RKO (cell line): ENCODE measurements around the gene HPGDS.
"Not testable (repeated sequence)": the region's sequence is repeated elsewhere in the genome, so short reads cannot be mapped to it uniquely, and the experiment has no call there.

ENCODE experiments used
- DNase-seq: peaks from one replicate; pipeline ENCODE4 v3.0.0-alpha.2; 2016; ENCODE audit warnings: low spot score

HPGDS gene

DNA sequence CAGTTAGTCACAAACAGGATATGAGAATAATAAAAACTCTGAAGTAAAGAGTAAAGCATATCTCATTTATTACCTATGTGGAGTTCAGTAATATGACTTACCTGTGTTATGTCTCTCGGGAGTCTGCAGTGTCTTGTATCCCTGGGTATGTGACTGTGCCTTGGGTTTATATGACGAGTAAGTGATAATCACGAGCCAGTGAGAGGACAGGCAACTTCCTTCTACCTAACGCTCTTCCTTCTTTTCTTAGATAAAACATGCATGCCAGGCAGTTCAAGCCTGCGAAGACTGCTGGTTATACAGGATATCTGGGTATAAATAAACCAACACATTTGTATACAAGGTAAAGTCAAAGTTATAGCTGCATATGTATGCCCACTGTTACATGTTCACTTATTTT, at the start of gene HPGDS:
TSS of gene HPGDS (minus strand) at position 143 of the 400 bp plus-strand sequence. CDS start 8,207 bp downstream, outside the sequence.
- no peak for DNase-seq

DNA sequence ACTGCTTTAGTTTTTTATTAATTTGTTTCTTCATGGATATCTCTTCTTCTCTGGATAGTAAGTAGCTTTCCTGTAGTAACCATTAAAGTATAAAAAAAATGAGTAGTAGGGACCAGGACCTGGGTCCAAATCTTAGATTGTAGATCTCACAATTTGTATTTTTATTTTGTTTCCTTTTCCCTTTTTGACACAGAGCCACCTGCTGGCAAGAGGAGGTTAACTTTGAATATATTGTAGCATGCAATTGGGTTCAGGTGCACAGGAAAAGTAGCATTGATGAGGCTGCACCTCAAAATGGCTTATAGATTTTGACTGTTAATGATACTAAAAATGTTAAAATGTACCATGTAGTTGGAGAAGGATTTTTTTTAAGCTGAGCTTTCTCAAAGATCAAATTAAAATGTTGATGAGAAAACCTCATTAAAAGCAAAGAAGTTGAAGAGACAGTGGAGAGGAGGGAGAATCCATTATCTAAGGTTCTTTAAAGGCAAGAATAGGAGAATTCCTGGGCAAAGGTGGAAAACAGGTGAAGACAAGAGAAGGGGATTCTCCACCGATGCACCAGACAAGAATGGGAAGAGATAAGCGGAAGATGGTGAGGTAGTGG, 48.3 kb upstream of the HPGDS start:
- no peak for DNase-seq

DNA sequence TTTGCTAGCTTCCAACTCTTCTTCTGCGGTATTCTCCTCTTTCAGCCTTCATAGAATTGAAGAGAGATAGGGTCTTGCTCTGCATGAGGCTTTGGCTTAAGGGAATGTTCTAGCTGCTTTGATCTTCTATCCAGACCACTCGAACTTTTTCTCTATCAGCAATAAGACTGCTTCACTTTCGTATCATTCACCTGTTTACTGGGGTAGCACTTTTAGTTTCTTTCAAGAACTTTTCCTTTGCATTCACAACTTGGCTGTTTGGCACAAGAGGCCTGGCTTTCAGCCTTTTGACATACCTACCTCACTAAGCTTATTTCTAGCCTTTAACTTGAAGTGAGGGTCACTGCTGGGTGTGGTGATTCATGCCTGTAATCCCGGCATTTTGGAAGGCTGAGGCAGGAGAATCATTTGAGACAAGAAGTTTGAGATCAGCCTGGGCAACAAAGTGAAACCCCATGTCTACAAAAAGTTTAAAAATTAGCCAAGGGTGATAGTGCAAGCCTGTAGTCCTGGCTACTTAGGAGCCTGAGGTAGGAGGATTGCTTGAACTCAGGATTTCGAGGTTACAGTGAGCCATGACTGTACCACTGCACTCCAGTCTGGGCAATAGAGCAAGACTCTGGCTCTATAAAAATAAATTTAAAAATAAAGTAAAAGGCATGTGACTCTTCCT, 47.1 kb upstream of the HPGDS start:
- DNase-seq: no peak

GRCh38 chr4:94387965-94388364, 45.3 kb upstream of the HPGDS start:
- DNase-seq: not testable (repeated sequence)

GRCh38 chr4:94385452-94385851, 42.8 kb upstream of the HPGDS start:
- not testable (repeated sequence) for DNase-seq

DNA sequence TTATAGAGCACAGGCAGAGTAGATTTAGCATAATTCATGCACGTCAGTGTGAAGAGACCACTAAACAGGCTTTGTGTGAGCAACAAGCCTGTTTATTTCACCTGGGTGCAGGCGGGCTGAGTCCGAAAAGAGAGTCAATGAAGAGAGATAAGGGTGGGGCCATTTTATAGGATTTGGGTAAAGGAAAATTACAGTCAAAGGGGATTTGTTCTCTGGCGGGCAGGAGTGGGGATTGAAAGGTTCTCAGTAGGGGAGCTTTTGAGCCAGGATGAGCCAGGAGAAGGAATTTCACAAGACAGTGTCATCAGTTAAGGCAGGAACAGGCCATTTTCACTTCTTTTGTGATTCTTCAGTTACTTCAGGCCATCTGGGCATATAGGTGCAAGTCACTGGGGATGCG, 40.3 kb upstream of the HPGDS start:
- DNase-seq: not testable (repeated sequence)

DNA sequence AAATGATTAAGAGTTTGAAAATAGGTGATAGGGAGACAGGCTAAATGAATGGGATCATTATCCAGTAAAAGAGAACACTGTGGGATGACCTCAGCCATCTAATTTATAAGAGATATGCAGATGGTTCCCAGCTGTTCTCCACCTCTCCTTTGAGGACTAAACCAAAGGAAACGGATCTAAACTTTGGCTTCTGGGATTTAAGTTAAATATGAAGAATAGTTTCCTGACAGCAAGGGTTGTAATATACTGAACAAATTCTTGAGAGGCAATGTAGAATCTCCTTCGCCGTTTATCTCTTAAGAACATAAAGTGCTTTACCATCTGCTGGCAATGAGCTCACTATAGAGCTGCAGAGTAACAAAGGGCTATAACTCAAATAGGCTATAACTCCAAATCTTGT, 35.4 kb upstream of the HPGDS start:
- no peak for DNase-seq

DNA sequence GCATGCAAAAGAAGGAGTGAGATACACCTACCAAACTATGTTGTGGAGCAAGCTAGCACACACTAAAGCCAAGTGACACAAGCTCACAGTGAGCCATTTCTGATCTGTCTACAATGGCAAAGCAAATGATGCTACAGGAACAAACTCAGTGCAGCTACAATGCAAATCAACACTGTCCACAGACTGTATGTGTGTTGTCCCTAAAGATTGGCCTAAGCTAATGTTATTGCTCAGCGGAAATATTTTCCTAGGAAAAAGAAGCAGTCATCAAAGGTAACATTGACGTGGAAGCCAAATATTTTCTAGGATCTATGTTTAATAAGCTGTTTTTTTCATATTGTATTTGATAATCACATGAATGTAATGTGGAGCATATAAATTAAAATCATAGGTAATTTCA, 34.7 kb upstream of the HPGDS start:
- DNase-seq: no peak

DNA sequence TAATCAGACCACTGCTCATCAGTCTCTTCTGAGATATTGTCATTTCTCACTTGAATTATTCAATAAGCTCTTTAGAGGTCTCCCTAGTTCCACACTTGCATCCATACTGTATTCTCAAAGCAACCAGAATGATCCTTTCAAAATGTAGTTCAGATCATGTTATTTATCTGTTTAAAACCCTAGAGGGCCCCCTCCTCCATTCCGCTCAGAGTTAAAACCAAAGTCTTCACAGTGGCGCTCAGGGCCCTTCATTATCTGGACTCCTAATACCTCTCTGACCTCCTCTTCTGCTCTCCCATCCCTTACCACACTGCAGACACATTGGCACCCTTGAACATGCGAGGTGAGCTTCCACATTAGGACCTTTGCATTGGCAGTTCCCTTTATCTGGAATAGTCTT, 32.7 kb upstream of the HPGDS start:
- DNase-seq: no peak

DNA sequence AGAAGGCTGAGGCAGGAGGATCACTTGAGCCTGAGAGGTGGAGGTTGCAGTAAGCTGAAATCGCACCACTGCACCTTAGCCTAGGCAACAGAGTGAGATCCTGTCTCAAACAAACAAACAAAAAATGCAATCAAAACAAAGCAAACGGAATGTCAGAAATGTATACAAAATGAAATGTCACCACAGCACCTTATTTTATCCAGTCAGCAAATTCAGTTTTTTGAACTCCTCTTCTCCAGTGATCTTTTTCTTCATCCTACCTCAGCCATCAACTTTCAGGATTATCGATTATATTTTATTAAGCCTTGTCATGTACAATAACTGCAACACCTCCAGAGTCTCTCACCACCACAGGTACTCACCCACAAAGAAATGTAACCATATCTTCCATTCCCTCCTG, 31.1 kb upstream of the HPGDS start:
- no peak for DNase-seq

DNA sequence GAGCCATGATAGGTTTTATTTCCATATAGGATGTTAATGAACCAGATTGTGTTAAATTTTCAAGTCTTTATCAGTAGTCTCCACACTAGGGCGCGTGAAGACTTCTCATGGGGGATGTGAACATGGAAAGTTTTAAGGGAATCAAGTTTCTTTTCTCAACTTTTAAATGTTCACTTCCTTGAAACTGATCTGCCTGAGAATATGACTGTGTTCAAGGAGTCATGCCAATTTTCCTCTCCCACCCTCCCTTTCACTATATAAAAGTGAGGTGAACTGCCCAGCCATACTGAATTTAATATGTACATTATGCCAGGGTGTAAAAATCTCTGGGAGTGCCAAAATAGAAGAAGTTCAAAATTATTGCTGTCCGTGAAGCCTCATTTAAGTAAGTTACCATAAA, 30.4 kb upstream of the HPGDS start:
- DNase-seq: no peak

GRCh38 chr4:94372228-94372978, 29.8 kb upstream of the HPGDS start:
- DNase-seq: no peak

DNA sequence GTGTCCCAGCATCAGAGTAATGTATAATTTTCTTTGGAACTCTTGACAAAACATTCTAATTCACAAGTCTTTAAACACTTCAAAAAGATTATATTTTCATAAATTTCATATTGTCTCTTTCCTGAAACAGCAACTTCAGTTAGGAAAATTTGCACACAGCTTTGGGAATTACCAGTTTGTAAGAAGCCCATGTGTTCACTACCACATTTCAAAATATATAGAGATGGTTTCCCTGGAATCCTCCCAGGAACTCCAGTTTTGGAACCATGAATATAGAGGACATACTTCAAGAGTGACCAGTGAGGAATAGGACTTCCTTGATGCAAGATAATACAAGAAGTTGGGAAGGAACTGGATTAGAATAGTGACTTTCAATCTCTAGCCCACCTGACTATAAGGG, 28.7 kb upstream of the HPGDS start:
- no peak for DNase-seq

DNA sequence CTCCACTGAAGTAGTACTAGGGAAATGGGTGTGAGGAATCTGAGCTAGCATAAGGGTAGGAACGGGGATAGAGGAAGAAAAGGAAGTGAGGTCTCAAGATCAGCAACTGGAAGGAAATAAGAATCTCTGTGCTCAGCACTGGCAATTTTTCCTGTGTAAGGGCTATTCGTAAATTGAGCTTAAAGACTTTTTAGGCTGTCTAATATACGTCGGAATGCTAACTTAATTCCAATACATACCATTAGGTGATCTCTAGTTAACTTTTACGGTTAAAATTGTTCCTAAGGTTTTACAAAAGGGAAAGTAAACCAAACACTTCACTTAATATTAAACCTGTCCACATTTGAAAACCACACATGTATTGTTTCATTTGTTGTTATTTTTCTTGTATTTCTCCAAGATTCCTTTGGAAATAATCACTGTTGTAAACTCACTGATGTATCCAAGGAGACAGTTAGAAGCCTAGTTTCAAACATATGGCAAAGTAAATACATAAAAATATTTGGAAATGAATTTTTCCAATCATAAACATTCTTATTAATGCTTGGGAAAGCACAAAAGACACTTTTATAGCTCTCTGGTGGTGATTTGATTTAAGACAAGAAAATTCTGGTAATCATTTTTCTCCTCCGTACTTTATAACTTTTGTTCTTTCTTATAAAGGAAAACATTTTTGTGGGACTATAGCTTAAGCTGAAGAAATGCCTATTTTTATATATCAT, 28.1 kb upstream of the HPGDS start:
- no peak for DNase-seq

DNA sequence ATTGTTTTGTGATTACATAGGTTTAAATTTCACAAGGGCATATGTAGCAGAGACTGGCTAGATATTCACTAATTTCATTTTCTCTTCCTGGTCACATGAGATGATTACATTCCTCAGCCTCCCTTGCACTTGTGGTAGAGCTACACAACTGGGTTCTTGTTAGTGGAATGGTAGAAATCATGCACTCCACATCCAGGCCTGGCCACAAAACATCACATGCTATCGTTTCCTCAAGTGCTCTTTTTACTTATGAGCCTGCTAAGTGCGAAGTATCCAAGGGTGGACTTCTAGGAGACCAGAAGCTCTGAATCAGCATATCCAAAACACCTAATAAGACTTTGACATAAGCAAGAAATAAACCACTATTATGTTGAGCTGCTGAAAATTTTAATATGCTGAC, 26.4 kb upstream of the HPGDS start:
- DNase-seq: no peak

DNA sequence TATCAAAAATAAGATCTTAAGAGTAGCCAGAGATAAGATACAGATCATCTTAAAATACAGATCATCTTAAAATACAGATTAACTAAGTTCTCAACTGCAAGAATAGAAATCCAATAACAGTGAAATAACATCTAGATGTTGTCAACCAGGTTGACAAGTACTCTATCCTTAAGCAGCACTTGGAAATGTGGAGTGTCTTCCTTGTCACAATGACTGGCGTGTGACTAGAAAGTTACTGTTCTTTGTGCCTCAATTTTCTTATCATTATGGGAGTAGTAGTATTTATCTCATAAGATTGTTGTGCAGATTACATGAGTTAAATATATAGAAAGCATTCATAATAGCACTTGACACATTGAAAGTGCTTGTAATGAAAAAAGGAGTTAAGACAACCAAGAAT, 25.8 kb upstream of the HPGDS start:
- DNase-seq: no peak

GRCh38 chr4:94365304-94365703, 22.7 kb upstream of the HPGDS start:
- DNase-seq: no peak

DNA sequence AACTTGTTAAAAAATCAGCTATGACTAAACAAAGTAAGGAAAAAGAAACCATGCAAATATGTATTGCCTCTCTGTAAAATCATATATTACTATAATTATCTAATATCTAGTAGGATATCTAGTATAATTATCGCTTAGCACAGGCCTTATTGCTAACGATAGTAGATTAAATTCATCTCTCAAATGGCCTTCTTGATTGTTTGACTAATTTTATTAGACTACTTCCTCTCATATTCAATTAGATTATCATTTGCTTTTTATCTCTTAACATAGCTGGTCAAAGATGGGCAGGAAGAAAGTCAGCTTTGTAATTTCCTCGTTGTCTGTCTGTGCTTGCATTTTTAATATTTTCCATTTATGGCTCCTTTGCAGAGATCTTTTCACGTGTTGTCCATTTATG, 21.9 kb upstream of the HPGDS start:
- DNase-seq: no peak

- DNase-seq: no peak
Measured at GRCh38 chr4:94363136-94363655, 20.6 kb upstream of the HPGDS start.

DNA sequence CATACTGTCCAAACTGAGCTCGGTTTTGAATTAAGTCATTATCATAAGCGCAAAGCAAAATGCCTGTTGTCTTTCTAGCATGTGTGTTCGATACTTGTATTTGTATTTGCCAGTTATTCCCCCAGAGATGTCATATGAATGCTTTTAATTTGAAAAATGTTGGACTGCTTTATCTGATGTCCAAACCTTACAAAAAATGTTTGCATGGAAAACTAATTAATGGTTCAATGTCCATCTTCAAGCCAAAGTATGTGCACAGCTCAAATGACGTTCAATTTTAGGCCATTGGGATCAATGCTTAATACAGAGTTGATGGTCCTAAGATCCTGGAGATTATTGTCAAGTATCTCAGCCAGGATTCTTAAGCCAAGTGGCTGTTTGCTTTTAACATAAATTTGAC, 17.2 kb upstream of the HPGDS start:
- no peak for DNase-seq

DNA sequence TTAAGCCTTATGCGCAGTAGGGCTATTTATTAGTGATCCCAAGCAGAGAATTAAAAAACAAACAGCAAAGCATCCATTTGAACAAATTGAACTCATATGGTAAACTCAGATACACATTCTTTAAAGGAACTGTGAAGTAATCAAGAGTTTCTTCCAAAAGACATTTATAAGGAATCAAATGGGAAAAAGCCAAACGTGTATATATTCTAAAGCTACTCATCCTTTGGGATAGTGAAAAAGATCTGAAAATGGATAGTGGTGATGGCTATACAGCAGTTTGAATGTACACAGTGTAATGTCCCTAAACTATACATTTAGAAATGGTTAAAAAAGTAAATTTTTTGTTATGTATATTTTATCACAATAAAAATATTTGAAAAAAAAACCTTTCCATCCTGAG, 16.6 kb upstream of the HPGDS start:
- DNase-seq: no peak

DNA sequence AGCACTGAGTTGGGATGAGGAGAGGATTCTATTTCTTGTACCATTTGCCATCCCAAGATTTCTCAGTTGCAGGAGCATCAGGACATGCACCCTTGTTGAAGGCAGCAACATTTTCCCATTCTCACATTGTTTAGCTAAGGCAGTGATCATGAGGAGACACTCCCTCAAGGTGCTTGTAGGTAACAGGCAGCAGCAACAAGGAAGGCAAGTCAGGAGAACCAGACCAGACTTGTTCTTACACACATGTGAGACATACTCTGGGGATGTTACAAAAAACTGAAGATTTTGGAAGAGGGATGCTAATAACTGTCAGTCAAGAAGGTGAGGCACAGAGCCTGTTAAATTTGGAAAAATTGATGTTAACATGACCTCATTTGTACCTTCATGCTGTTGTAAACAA, 15.5 kb upstream of the HPGDS start:
- DNase-seq: no peak

DNA sequence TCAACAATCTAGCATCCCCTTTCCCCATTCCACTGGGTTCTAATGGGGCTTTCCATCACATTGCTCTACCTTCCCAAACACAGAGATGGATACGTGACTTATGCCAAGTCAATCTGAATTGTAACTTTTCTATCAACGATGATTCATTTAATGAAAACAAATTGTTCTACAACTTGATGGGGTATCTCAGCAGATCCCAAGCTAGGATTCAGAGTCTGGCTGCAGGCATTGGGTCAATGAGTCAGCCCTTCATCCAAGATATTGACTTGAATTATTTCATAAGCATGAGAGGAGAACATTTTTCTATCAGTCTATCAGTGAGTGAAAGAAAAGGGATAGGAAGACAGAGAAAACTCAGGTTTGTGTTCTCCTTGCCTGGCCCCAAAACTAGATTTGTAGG, 15.0 kb upstream of the HPGDS start:
- no peak for DNase-seq
